Measurements from ENCODE around the gene VPS41. TPM values are rescaled to one million over a fixed set of nuclear protein-coding genes. Genes with fewer than 3 reads are reported as not detected.
"Not testable (repeated sequence)": the region's sequence is repeated elsewhere in the genome, so short reads cannot be mapped to it uniquely, and the experiment has no call there.

Gene VPS41
- total RNA-seq, 2 donors from 2014 or later: 56.5 to 60.9 TPM

DNA sequence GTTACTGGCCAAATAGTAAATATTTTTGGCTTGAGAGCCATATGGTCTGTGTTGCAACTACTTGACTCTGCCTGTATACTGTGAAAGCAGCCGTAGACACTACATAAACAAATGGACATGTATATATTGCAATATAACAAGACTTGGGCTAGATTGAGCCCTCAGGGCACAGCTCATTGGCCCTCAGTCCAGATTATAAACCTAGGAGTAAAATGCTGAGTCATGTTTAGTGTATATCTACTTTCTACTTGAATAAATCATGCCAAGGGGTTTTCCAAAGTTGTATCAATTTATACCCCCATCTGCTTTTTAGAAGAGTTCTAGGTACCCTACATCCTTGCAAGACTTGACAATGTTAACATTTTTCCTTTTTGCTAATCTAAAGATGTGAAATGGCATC, 41.3 kb upstream of the VPS41 start:
- no peak for DNase-seq
- Histone ChIP-seq H3K9me3 (no peaks in the 10 kb centered on the region), H3K4me3 (no peak overlapping the region), H3K9ac (ENCODE audit: low read depth in 2 of 2, low read length in 2 of 2) (no peak overlapping the region), H3K4me1 (no peaks in the 10 kb centered on the region), H3K27ac (no peak overlapping the region), H3K36me3 (no peaks in the 10 kb centered on the region), H3K27me3 (no peaks in the 10 kb centered on the region)
- intact Hi-C loops (cut with DNase I): no loop called here
- TF ChIP-seq, protein P1, sequence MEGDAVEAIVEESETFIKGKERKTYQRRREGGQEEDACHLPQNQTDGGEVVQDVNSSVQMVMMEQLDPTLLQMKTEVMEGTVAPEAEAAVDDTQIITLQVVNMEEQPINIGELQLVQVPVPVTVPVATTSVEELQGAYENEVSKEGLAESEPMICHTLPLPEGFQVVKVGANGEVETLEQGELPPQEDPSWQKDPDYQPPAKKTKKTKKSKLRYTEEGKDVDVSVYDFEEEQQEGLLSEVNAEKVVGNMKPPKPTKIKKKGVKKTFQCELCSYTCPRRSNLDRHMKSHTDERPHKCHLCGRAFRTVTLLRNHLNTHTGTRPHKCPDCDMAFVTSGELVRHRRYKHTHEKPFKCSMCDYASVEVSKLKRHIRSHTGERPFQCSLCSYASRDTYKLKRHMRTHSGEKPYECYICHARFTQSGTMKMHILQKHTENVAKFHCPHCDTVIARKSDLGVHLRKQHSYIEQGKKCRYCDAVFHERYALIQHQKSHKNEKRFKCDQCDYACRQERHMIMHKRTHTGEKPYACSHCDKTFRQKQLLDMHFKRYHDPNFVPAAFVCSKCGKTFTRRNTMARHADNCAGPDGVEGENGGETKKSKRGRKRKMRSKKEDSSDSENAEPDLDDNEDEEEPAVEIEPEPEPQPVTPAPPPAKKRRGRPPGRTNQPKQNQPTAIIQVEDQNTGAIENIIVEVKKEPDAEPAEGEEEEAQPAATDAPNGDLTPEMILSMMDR (IDR thresholded peaks at IDR 0.05): no peak

DNA sequence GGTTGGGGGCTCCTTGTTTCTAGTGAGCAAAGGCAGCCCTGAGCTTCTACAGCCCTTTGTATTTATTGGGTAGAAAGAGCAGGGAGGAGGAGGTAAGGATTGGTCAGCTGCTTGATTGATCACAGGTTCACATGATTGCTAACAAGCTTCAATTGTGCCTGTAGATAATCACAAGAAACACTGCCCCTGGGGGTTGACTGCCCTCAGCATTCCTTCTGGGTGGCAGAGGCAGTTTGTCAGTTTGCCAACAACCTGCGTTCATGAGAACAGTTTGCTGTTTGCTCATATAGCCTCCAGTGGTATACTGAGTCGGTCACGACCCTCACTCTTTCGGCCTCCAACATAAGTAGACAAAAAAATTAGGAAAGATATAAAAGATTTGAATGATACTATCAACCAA, 38.5 kb upstream of the VPS41 start:
- intact Hi-C loops (cut with DNase I); H3K27me3 ChIP-seq; H3K27ac ChIP-seq; H3K4me1 ChIP-seq; H3K9me3 ChIP-seq; H3K9ac ChIP-seq (ENCODE audit: low read depth in 2 of 2, low read length in 2 of 2); H3K4me3 ChIP-seq; DNase-seq; H3K36me3 ChIP-seq: not testable (repeated sequence)

DNA sequence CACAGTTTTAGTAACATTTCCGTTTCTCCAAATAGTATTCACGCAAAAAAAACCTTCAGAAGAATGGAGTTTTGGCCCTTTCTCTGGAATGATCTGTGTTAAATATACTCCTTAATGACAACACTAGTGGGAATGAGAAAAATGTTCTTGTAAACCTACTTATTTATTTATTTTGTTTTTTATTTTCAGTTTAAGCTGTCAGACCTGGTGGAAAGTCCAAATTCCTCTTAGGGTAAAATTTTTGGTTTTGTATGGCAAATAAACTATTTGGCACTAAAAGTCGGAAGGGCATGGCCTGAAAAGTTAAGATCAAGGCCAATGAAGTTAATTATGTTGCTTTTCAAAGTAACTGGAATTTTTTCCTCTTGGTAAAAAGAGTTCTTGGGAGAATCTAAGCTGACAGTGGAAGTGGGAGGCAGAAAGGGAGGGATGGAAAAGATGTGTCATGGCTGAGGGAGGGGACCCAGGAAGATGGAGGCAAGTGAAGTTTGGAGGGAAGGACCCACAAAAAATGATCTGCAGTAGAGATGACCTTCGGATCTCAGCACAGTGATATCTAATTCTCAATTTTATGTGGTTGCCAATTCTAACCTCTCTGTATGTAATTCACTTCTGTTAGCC, 33.5 kb upstream of the VPS41 start:
- H3K9ac ChIP-seq (ENCODE audit: low read depth in 2 of 2, low read length in 2 of 2): no peak overlapping the region
- no peaks in the 10 kb centered on the region for H3K4me1 ChIP-seq
- no peak overlapping the region for H3K4me3 ChIP-seq
- TF ChIP-seq, protein P1 (IDR thresholded peaks at IDR 0.05): no peak
- no peaks in the 10 kb centered on the region for H3K9me3 ChIP-seq
- H3K27ac ChIP-seq: no peak overlapping the region
- no peak for DNase-seq
- intact Hi-C loops (cut with DNase I): no loop called here
- H3K36me3 ChIP-seq: no peaks in the 10 kb centered on the region
- no peaks in the 10 kb centered on the region for H3K27me3 ChIP-seq

DNA sequence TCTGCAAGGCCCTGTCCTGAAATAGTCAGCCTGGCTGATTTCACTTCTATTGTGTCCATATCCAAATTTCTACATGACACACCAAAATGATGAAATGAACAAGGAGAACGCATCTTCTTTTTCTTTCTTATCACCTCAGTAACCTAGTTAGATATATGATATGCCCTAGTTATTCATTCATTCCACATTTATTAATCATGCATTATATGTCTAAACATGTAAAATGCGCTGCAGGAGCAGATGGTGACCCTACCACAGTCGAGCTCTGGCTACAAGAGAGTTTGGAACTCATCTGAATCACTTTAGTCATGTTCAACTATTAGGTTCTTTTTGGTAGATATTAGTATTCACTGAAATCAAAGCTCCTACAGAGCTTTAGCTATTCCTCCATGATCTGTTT, 31.8 kb upstream of the VPS41 start:
- intact Hi-C loops (cut with DNase I): no loop called here
- no peaks in the 10 kb centered on the region for H3K9me3 ChIP-seq
- H3K27ac ChIP-seq: no peak overlapping the region
- H3K27me3 ChIP-seq: no peaks in the 10 kb centered on the region
- DNase-seq: no peak
- TF ChIP-seq, protein P1 (IDR thresholded peaks at IDR 0.05): no peak
- no peak overlapping the region for H3K4me3 ChIP-seq
- H3K36me3 ChIP-seq: no peaks in the 10 kb centered on the region
- no peaks in the 10 kb centered on the region for H3K4me1 ChIP-seq
- H3K9ac ChIP-seq (ENCODE audit: low read depth in 2 of 2, low read length in 2 of 2): no peak overlapping the region

DNA sequence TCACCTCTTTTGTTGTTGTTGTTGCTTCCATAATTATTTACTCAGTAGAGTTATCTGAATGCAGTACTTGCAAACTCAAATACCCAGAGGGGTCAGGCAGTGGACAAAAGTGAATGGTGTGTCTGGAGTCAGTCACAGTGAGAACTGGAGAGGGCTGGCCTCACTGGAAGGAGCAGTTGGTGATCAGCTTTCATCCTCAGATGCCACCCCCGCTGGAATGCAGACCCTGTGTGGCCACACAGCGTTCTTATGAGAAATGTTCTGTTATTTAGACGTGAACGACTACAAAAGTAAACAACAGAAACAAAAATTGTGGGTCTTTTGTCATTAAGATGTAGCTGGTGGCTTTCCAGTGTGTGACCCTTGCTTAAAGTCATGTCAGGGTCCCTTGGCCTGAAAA, 29.6 kb upstream of the VPS41 start:
- H3K27me3 ChIP-seq: no peaks in the 10 kb centered on the region
- H3K36me3 ChIP-seq: no peaks in the 10 kb centered on the region
- TF ChIP-seq, protein P1 (IDR thresholded peaks at IDR 0.05): no peak
- intact Hi-C loops (cut with DNase I): no loop called here
- no peak for DNase-seq
- no peak overlapping the region for H3K9ac ChIP-seq (ENCODE audit: low read depth in 2 of 2, low read length in 2 of 2)
- H3K27ac ChIP-seq: no peak overlapping the region
- H3K4me1 ChIP-seq: no peaks in the 10 kb centered on the region
- no peak overlapping the region for H3K4me3 ChIP-seq
- H3K9me3 ChIP-seq: no peaks in the 10 kb centered on the region

DNA sequence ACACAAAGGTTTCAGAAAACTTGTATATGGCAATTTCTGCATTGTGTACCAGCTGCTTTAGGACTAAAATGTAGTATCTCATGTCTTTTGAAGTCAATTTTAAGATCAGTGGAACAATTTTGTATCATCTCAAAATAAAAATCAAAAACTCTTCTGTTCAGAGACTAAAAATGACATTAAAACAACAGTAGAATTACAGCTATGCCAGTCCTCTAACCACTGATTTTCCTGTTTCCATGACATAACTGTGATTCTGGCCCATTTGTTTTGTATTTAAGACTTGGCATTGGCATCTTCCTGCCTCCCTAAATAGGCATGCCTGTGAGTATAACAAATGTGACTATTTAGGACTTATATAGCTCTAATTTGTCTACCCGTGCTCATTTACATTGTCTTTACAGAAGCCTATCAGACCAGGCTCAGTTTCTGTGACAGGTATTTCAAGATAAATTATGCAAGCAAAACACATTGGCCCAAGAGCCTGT, 29.1 kb upstream of the VPS41 start:
- Histone ChIP-seq H3K4me3 (no peak overlapping the region), H3K9ac (ENCODE audit: low read depth in 2 of 2, low read length in 2 of 2) (no peak overlapping the region), H3K27ac (no peak overlapping the region), H3K4me1 (no peaks in the 10 kb centered on the region), H3K27me3 (no peaks in the 10 kb centered on the region), H3K9me3 (no peaks in the 10 kb centered on the region), H3K36me3 (no peaks in the 10 kb centered on the region)
- TF ChIP-seq, protein P1 (IDR thresholded peaks at IDR 0.05): no peak
- DNase-seq: no peak
- intact Hi-C loops (cut with DNase I): no loop called here
